Measurements from ENCODE around the gene CYP27C1.

Gene CYP27C1

GRCh38 chr2:127146071-127146725 lies 73.9 kb downstream of the CYP27C1 start:
- FAIRE-seq: no peak

GRCh38 chr2:127145280-127145895 lies 74.7 kb downstream of the CYP27C1 start:
- no peak for FAIRE-seq

GRCh38 chr2:127143841-127144782 lies 76.0 kb downstream of the CYP27C1 start:
- no peak for FAIRE-seq

GRCh38 chr2:127142663-127143630 lies 77.2 kb downstream of the CYP27C1 start:
- FAIRE-seq: no peak

- FAIRE-seq: no peak
These were observed 79.6 kb downstream of the CYP27C1 start for GRCh38 chr2:127140538-127140937.

GRCh38 chr2:127139766-127140165 lies 80.3 kb downstream of the CYP27C1 start:
- FAIRE-seq: no peak

- FAIRE-seq: no peak
These were observed 81.8 kb downstream of the CYP27C1 start for GRCh38 chr2:127138281-127138680.

- FAIRE-seq: no peak
These were observed 82.4 kb downstream of the CYP27C1 start for GRCh38 chr2:127137741-127138140.

- no peak for FAIRE-seq
These were observed 82.9 kb downstream of the CYP27C1 start for GRCh38 chr2:127137225-127137624.

- FAIRE-seq: no peak
These were observed 85.0 kb downstream of the CYP27C1 start for GRCh38 chr2:127134833-127135830.

GRCh38 chr2:127134235-127134634 lies 85.9 kb downstream of the CYP27C1 start:
- no peak for FAIRE-seq

Data from G401.6 (cell line).